ENCODE measurements around the gene RALGDS.
A peak's percentile ranks its signal among the peaks of the same experiment; 100 is the strongest.

- TF ChIP-seq CTCF (IDR thresholded peaks at IDR 0.05) (no peak), POLR2A (IDR thresholded peaks at IDR 0.05) (peak in 1 of 3 donors; percentile 4)
Measured at GRCh38 chr9:133049043-133049442, 72.0 kb downstream of the RALGDS start.
